Type B pancreatic cell (in vitro differentiated cells): Measurements from ENCODE around the gene IDH2. TPM values are rescaled to one million over a fixed set of nuclear protein-coding genes. Genes with fewer than 3 reads are reported as not detected.

Source experiments
- DNase-seq: peaks from one replicate; pipeline ENCODE4 v3.0.0; 2021; ENCODE audit warnings: mixed read lengths; ENCODE audit not compliant: unreplicated experiment; ENCODE audit errors: extremely low spot score
- H3K27ac Mint-ChIP-seq: 2 replicates; pipeline ENCODE4 v1.8.0; 2021; ENCODE audit warnings: mild to moderate bottlenecking, mixed read lengths
- H3K27me3 Mint-ChIP-seq: 2 replicates; pipeline ENCODE4 v1.8.0; 2021; ENCODE audit warnings: mixed read lengths
- H3K36me3 Mint-ChIP-seq: 2 replicates; pipeline ENCODE4 v1.8.0; 2021; ENCODE audit warnings: mixed read lengths
- H3K4me1 Mint-ChIP-seq: one replicate; pipeline ENCODE4 v1.8.0; 2021; ENCODE audit warnings: mixed read lengths; ENCODE audit not compliant: unreplicated experiment
- H3K4me3 Mint-ChIP-seq: 2 replicates; pipeline ENCODE4 v1.8.0; 2021; ENCODE audit warnings: mild to moderate bottlenecking, mixed read lengths
- H3K9me3 Mint-ChIP-seq: 2 replicates; pipeline ENCODE4 v1.8.0; 2021; ENCODE audit warnings: mixed read lengths
- total RNA-seq: library from RNA; stranded (reverse); gene quantifications from 2 replicates; pipeline ENCODE4 v1.2.1, GENCODE V29; 2021; ENCODE audit warnings: low replicate concordance
- TF ChIP-seq, protein P1 (sequence below): fragments of 200-600 bp; sonication (generic); conservative IDR thresholded peaks from 2 replicates; pipeline ENCODE4 v1.5.0; 2021; ENCODE audit warnings: antibody characterized with exemption, mild to moderate bottlenecking

The IDH2 gene
- total RNA-seq, 1 donor from 2014 or later: 225 TPM

DNA sequence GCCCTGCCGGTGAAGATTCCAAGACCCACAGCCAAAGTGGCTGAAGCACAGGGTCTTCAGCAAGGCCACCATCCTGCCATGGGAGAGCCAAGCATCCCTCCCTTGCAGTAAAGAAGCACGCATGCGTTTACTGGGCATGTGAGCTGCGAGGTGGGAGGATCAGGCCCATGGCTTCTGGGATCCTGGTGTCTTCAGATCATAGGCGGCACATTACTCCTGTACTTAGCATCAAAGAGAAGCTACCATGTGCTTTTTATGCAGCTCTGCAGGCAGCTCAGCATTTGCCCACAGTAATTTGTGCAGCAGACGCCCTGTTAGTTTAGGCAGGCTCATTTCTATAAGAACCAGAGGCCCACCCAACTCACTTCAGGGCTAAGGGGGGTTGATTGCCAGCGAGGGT lies 45.7 kb downstream of the IDH2 start:
- H3K36me3 Mint-ChIP-seq: peaks cover 4% of the 10 kb centered on the region
- H3K27me3 Mint-ChIP-seq: no peaks in the 10 kb centered on the region
- no peak overlapping the region for H3K27ac Mint-ChIP-seq
- no peak overlapping the region for H3K4me3 Mint-ChIP-seq
- no peaks in the 10 kb centered on the region for H3K9me3 Mint-ChIP-seq
- TF ChIP-seq, protein P1, sequence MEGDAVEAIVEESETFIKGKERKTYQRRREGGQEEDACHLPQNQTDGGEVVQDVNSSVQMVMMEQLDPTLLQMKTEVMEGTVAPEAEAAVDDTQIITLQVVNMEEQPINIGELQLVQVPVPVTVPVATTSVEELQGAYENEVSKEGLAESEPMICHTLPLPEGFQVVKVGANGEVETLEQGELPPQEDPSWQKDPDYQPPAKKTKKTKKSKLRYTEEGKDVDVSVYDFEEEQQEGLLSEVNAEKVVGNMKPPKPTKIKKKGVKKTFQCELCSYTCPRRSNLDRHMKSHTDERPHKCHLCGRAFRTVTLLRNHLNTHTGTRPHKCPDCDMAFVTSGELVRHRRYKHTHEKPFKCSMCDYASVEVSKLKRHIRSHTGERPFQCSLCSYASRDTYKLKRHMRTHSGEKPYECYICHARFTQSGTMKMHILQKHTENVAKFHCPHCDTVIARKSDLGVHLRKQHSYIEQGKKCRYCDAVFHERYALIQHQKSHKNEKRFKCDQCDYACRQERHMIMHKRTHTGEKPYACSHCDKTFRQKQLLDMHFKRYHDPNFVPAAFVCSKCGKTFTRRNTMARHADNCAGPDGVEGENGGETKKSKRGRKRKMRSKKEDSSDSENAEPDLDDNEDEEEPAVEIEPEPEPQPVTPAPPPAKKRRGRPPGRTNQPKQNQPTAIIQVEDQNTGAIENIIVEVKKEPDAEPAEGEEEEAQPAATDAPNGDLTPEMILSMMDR: no peak
- H3K4me1 Mint-ChIP-seq: peaks cover 54% of the 10 kb centered on the region
- no peak for DNase-seq

DNA sequence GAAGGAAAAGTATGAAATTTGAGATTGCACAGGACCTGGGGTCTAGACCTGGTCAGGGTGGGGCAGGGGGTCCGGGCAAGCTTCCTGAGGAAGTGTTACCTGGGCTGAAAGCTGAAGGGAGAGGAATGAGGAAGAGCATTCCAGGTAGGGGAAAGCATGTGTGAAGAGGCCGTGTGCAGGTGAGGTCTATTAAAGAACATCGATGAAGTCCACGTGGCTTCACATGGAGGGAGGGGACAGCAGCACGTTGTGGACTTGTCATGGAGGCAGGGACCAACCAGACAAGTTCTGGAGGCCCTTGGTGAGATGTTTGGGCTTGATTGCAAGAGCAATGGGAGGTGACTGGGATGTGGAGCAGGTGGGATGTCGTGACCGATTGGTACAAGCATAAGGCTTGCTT lies 47.1 kb downstream of the IDH2 start:
- Mint-ChIP-seq H3K36me3 (peaks cover 4% of the 10 kb centered on the region), H3K4me1 (peaks cover 51% of the 10 kb centered on the region), H3K27me3 (no peaks in the 10 kb centered on the region), H3K27ac (peak overlapping the region; percentile 61), H3K9me3 (no peaks in the 10 kb centered on the region), H3K4me3 (peak overlapping the region; percentile 9)
- DNase-seq: no peak
- TF ChIP-seq, protein P1: no peak

DNA sequence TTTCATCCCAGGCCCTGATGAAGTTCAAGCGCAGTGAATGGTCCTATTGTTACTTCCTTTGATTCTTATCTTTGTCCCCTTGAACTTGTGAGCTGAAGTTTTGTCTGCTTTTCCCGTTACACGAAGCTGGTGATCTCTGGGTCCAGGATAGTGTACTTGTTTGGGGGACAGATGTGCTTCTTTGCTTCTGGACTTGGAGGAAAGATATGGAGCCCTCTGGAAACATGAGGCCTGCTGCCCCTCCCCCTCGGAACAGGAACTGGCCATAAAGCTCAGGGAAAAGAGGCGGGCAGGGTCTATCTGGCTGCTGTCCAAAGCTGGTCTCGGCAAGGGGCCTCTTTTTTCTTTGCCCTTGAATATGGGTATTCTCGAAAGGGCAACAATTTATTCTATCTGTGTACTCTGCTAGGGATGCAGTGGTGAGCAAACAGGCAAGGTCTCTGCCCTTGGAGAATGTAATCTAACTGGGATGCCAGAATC lies 47.6 kb downstream of the IDH2 start:
- DNase-seq: no peak
- no peaks in the 10 kb centered on the region for H3K9me3 Mint-ChIP-seq
- no peaks in the 10 kb centered on the region for H3K27me3 Mint-ChIP-seq
- peak overlapping the region; percentile 27 for H3K4me3 Mint-ChIP-seq
- peak overlapping the region; percentile 61 for H3K27ac Mint-ChIP-seq
- peaks cover 4% of the 10 kb centered on the region for H3K36me3 Mint-ChIP-seq
- TF ChIP-seq, protein P1: no peak
- H3K4me1 Mint-ChIP-seq: peaks cover 51% of the 10 kb centered on the region

DNA sequence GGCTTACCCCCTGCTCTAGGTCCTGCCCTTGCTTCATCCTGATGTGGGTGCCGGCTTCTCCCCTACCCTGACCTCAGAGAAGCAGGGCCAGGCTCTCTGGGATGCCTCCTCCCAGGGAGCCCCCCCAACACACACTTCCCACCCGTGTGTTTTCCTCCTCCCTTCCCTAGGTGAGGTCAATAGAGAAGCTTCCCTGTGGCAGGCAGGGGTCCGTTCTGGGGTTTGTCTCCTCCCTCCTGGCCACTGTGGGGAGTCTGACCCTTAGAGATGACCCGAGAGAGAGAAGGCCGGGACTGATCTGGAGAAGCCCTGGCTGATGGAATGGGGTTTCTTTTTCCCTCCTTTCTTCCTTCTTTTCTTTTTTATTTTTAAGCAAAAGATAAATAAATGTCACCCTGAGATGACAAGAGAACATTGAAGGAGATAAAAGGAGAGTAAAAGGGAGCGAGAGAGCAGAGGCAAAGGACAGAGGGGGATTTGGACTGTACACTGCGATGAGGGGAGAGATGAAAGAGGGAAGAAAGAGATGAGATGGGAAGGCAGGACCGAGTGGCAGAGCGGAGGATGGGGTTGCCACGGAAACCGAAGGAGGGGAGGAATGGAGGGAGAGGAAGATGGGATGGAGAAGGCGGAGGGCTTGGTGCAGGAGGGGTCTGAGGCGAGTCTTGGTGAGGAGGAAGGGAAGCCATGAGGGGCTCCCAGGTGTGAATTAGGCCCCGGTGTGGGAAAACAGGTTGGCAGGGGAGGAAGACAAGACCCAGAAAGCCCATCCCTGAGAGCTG lies 48.4 kb downstream of the IDH2 start:
- H3K36me3 Mint-ChIP-seq: peaks cover 4% of the 10 kb centered on the region
- DNase-seq: no peak
- H3K4me3 Mint-ChIP-seq: peak overlapping the region; percentile 65
- H3K27me3 Mint-ChIP-seq: no peaks in the 10 kb centered on the region
- TF ChIP-seq, protein P1: no peak
- peaks cover 49% of the 10 kb centered on the region for H3K4me1 Mint-ChIP-seq
- H3K27ac Mint-ChIP-seq: peak overlapping the region; percentile 61
- no peaks in the 10 kb centered on the region for H3K9me3 Mint-ChIP-seq

DNA sequence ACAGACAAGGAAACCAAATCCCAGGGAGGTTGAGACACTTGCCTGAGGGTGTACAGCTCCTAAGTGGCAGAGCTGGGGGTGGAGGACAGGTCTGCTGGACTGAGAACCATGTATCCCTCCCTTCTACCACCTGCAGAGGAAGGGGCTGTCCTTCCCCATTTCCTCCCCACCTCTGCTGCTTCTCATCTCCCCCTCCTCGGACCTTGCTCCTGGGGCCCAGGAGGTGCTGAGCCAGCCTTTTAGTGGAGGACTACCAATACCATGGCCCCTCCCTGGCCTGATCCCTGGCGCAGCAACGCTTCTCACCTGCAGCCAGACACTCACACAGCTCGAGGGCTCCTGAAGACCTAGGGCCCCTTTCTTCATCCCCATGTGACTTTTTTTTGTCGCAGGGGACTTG lies 50.4 kb downstream of the IDH2 start:
- Mint-ChIP-seq H3K27ac (no peak overlapping the region), H3K27me3 (no peaks in the 10 kb centered on the region), H3K4me1 (peaks cover 46% of the 10 kb centered on the region), H3K9me3 (no peaks in the 10 kb centered on the region), H3K36me3 (peaks cover 4% of the 10 kb centered on the region), H3K4me3 (no peak overlapping the region)
- TF ChIP-seq, protein P1: no peak
- no peak for DNase-seq
